HCT116 (cell line): ENCODE results near the gene PIGQ. TPM values are rescaled to one million over a fixed set of nuclear protein-coding genes. Genes with fewer than 3 reads are reported as not detected.

ENCODE experiments used
- ATAC-seq: fragments of 200-7000 bp; cut with Tn5 transposase; 2 replicates; pipeline ENCODE4 v1.9.1; 2020; ENCODE audit warnings: mild to moderate bottlenecking, moderate library complexity
- BruUV-seq: library from RNA; stranded (reverse); fragments of 400-500 nt; replicated peaks from 2 replicates; lab custom pipeline; 2021; lab: Mats Ljungman, UMichigan
- CTCF ChIA-PET: fragments of 300-600 bp; sonication (Branson Sonifier 250); formaldehyde crosslinking; loops from one replicate; lab custom pipeline; 2021; ENCODE audit warnings: antibody characterized with exemption; lab: Charles Lee
- POLR2A ChIA-PET: fragments of 300-600, 350-600 bp; sonication (Branson Sonifier 250); formaldehyde crosslinking; loops from one replicate; lab custom pipeline; 2021; ENCODE audit warnings: antibody characterized with exemption; lab: Charles Lee
- RAD21 ChIA-PET, 2 experiments: fragments of 300-600 bp; sonication (Branson Sonifier 250); formaldehyde crosslinking; loops; one replicate each; lab custom pipeline; 2023; ENCODE audit warnings: low total read pairs in 2 of 2; ENCODE audit not compliant: uncharacterized antibody in 2 of 2, unreplicated experiment in 2 of 2, low non-redundant PET in 1 of 2; lab: Charles Lee
- DNase-seq: peaks from one replicate; pipeline ENCODE4 v3.0.0-alpha.2; 2010; ENCODE audit warnings: low read depth, low spot score
- H2AFZ ChIP-seq: fragments of 200-600 bp; shearing (Covaris generic), sonication (generic); 2 replicates; pipeline ENCODE4 v1.6.1; 2017; ENCODE audit warnings: low read depth, mixed run types, mixed read lengths, antibody characterized with exemption, low read length; ENCODE audit not compliant: poor library complexity, severe bottlenecking
- H3K27ac ChIP-seq: 2 replicates; pipeline ENCODE4 v1.5.1; 2012; ENCODE audit warnings: low read depth, low read length
- H3K27me3 ChIP-seq: fragments of 200-600 bp; sonication (generic); 2 replicates; pipeline ENCODE4 v1.6.1; 2016; ENCODE audit warnings: mixed run types, low read length, mixed read lengths; ENCODE audit not compliant: insufficient read depth
- H3K36me3 ChIP-seq, 2 experiments: fragments of 200-500 bp in 1 of 2; fragments of 200-600 bp in 1 of 2; sonication (Bioruptor generic) in 1 of 2; sonication (generic) in 1 of 2; 2 replicates each; pipeline versions ENCODE4 v1.5.1 to v1.6.1; 2014 to 2016; ENCODE audit warnings: low read length in 2 of 2, inconsistent platforms in 1 of 2, mixed read lengths in 1 of 2, mixed run types in 1 of 2; ENCODE audit not compliant: insufficient read depth in 2 of 2, control insufficient read depth in 1 of 2
- H3K4me1 ChIP-seq, 2 experiments: fragments of 200-600 bp in 1 of 2; sonication (generic) in 1 of 2; 2 replicates each; pipeline versions ENCODE4 v1.5.1 to v1.6.1; 2012 to 2017; ENCODE audit warnings: low read length in 2 of 2, inconsistent platforms in 1 of 2, mild to moderate bottlenecking in 1 of 2, mixed read lengths in 1 of 2, mixed run types in 1 of 2, moderate library complexity in 1 of 2; ENCODE audit not compliant: insufficient read depth in 2 of 2, control insufficient read depth in 1 of 2
- H3K4me2 ChIP-seq: fragments of 200-600 bp; sonication (generic); 2 replicates; pipeline ENCODE4 v1.6.1; 2017; ENCODE audit warnings: mixed run types, low read length, mixed read lengths
- H3K4me3 ChIP-seq, 2 experiments: fragments of 200-600 bp in 1 of 2; sonication (generic) in 1 of 2; replicated peaks in 1 of 2; 2 replicates each; pipeline ENCODE4 v1.5.1; 2011 to 2016; ENCODE audit warnings: low read length in 2 of 2, control low read depth in 1 of 2, low read depth in 1 of 2, mild to moderate bottlenecking in 1 of 2, mixed read lengths in 1 of 2, mixed run types in 1 of 2
- H3K79me2 ChIP-seq: fragments of 200-600 bp; sonication (generic); 2 replicates; pipeline ENCODE4 v1.6.1; 2017; ENCODE audit warnings: mild to moderate bottlenecking, mixed run types, low read length, moderate library complexity, mixed read lengths; ENCODE audit not compliant: insufficient read depth
- H3K9ac ChIP-seq: fragments of 200-600 bp; sonication (generic); 2 replicates; pipeline ENCODE4 v1.6.1; 2016; ENCODE audit warnings: low read length, mixed read lengths
- H3K9me2 ChIP-seq: fragments of 200-600 bp; sonication (generic), shearing (Covaris generic); 2 replicates; pipeline ENCODE4 v1.6.1; 2017; ENCODE audit warnings: mixed run types, mild to moderate bottlenecking, moderate library complexity; ENCODE audit not compliant: insufficient read depth
- H3K9me3 ChIP-seq, 2 experiments: fragments of 200-500 bp in 1 of 2; fragments of 200-600 bp in 1 of 2; sonication (Bioruptor generic) in 1 of 2; sonication (generic) in 1 of 2; 2 replicates each; pipeline ENCODE4 v1.6.1; 2014 to 2017; ENCODE audit warnings: low read length in 2 of 2, mixed read lengths in 2 of 2, inconsistent platforms in 1 of 2, low read depth in 1 of 2, mild to moderate bottlenecking in 1 of 2, mixed run types in 1 of 2, moderate library complexity in 1 of 2; ENCODE audit not compliant: control insufficient read depth in 1 of 2, insufficient read depth in 1 of 2
- H4K20me1 ChIP-seq: fragments of 200-600 bp; sonication (generic), shearing (Covaris generic); 2 replicates; pipeline ENCODE4 v1.6.1; 2017; ENCODE audit warnings: mixed run types, mild to moderate bottlenecking, moderate library complexity; ENCODE audit not compliant: insufficient read depth
- CBX3 ChIP-seq: IDR thresholded peaks from 2 replicates; pipeline ENCODE4 v1.6.1; 2012; ENCODE audit warnings: low read depth
- CEBPB ChIP-seq: IDR thresholded peaks from 2 replicates; pipeline ENCODE4 v1.6.1; 2012; ENCODE audit warnings: low read depth
- EGR1 ChIP-seq: IDR thresholded peaks from 2 replicates; pipeline ENCODE4 v1.6.1; 2012; ENCODE audit warnings: low read depth
- EZH2 ChIP-seq: fragments of 200-600 bp; sonication (generic); IDR thresholded peaks from 2 replicates; pipeline ENCODE4 v1.6.1; 2017; ENCODE audit warnings: antibody characterized with exemption, mixed run types
- EZH2phosphoT487 ChIP-seq: fragments of 200-600 bp; IDR thresholded peaks from 2 replicates; pipeline ENCODE4 v1.6.1; 2018; ENCODE audit warnings: antibody characterized with exemption, borderline replicate concordance
- MAX ChIP-seq: IDR thresholded peaks from 2 replicates; pipeline ENCODE4 v1.6.1; 2012
- RAD21 ChIP-seq: IDR thresholded peaks from 2 replicates; pipeline ENCODE4 v1.6.1; 2012; ENCODE audit warnings: low read depth, mild to moderate bottlenecking
- REST ChIP-seq: IDR thresholded peaks from 2 replicates; pipeline ENCODE4 v1.6.1; 2012; ENCODE audit warnings: low read depth
- SIN3A ChIP-seq: IDR thresholded peaks from 2 replicates; pipeline ENCODE4 v1.6.1; 2012; ENCODE audit warnings: low read depth
- SP1 ChIP-seq: IDR thresholded peaks from 2 replicates; pipeline ENCODE4 v1.6.1; 2012; ENCODE audit warnings: low read depth
- SRF ChIP-seq: IDR thresholded peaks from 2 replicates; pipeline ENCODE4 v1.6.1; 2012; ENCODE audit warnings: low read depth
- TCF7L2 ChIP-seq: IDR thresholded peaks from 2 replicates; pipeline ENCODE4 v1.7.0; 2011; ENCODE audit warnings: borderline replicate concordance, inconsistent platforms; ENCODE audit not compliant: insufficient read depth, insufficient read length; ENCODE audit errors: extremely low read depth
- ZBTB33 ChIP-seq: IDR thresholded peaks from 2 replicates; pipeline ENCODE4 v1.6.1; 2011; ENCODE audit warnings: mild to moderate bottlenecking, low read length, moderate library complexity; ENCODE audit not compliant: insufficient replicate concordance; ENCODE audit errors: extremely low read depth
- ZFX ChIP-seq: fragments of 450-650 bp; IDR thresholded peaks from 2 replicates; pipeline ENCODE4 v1.6.1; 2017
- ZNF274 ChIP-seq: fragments of 200-500 bp; sonication (Bioruptor generic); IDR thresholded peaks from 2 replicates; pipeline ENCODE4 v1.6.1; 2014; ENCODE audit warnings: mild to moderate bottlenecking, low read depth, low read length, inconsistent platforms
- intact Hi-C: fragments of 100-400 bp; cut with micrococcal nuclease; formaldehyde crosslinking; loops from 2 replicates; pipeline ENCODE4 v1.10.0; 2022
- total RNA-seq: library from RNA; stranded (reverse); gene quantifications from one replicate; pipeline ENCODE4 v1.2.1, GENCODE V29; 2021; ENCODE audit not compliant: unreplicated experiment
- TF ChIP-seq, protein P1 (sequence below), 3 experiments: fragments of 200-600 bp in 1 of 3; sonication (generic) in 1 of 3; IDR thresholded peaks in 2 of 3; conservative IDR thresholded peaks in 1 of 3; 2 replicates each; pipeline ENCODE4 v1.5.1; 2012 to 2017; ENCODE audit warnings: low read depth in 2 of 3, low read length in 2 of 3, antibody characterized with exemption in 1 of 3, borderline replicate concordance in 1 of 3, control low read depth in 1 of 3, mild to moderate bottlenecking in 1 of 3, mixed read lengths in 1 of 3, mixed run types in 1 of 3, moderate library complexity in 1 of 3; ENCODE audit not compliant: insufficient read depth in 1 of 3

PIGQ gene
- total RNA-seq, 1 experiment from 2014 or later = 21.0 TPM

- no peak for TF ChIP-seq SP1
- no peak for TF ChIP-seq RAD21
- no peak for TF ChIP-seq CEBPB
- no peak for TF ChIP-seq EZH2
- no peak for TF ChIP-seq SIN3A
- TF ChIP-seq ZBTB33 = no peak
- TF ChIP-seq EZH2phosphoT487 = no peak
- TF ChIP-seq TCF7L2 = no peak
- TF ChIP-seq MAX = no peak
- no peak for TF ChIP-seq CBX3
Measured at GRCh38 chr16:595094-595528, 25.3 kb downstream of the PIGQ start (continued).

DNA sequence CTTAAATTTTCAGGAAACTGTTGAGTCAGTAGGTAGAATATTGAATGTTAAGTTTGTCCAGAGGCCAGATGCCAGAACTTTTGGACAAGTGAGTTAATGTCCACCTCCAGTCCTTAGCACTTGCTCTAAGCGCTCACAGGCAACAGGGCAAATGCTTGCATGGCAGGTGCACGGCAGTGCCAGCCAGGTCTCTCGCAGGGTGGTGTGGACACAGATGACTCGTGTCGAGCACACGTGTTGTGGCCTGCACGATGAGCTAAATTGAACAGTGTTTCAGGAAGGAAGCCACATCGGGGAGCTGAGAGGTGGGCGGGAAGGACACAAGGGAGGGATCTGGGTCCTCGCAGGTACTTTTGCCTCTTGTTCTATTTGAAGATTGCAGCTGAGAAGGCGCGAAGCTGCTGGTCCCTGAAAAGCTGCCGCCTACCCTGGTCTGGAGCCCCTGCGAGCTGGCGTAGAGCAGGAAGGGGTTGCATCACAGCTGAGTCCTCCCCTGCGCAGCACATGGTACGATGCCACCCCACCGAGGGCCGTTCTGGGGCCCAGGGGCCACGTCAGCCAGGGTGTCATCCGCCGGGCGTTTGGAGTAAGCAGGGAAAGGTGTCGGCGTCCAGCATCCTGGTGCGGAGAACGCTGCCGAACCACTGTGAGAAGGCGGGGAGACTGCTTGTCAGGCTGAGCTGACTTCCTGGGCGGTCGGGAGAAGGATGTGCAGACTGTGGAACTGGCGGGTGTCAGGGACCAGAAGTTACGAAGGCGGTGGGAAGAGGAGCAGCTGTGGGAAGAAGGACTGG lies 26.4 kb downstream of the PIGQ start:
- H3K27ac ChIP-seq = no peak overlapping the region
- peaks cover 21% of the 10 kb centered on the region; the same call in 1 of the 2 replicates for H3K79me2 ChIP-seq
- H3K9ac ChIP-seq = no peak overlapping the region
- H4K20me1 ChIP-seq = no peaks in the 10 kb centered on the region
- peaks cover 26 to 29% of the 10 kb centered on the region in 2 experiments for H3K4me1 ChIP-seq
- no peaks in the 10 kb centered on the region for H3K27me3 ChIP-seq
- BruUV-seq = no TSS peak
- TF ChIP-seq REST (no peak), ZNF274 (no peak), SRF (no peak), ZFX (no peak), EGR1 (no peak)
- TF ChIP-seq, protein P1, sequence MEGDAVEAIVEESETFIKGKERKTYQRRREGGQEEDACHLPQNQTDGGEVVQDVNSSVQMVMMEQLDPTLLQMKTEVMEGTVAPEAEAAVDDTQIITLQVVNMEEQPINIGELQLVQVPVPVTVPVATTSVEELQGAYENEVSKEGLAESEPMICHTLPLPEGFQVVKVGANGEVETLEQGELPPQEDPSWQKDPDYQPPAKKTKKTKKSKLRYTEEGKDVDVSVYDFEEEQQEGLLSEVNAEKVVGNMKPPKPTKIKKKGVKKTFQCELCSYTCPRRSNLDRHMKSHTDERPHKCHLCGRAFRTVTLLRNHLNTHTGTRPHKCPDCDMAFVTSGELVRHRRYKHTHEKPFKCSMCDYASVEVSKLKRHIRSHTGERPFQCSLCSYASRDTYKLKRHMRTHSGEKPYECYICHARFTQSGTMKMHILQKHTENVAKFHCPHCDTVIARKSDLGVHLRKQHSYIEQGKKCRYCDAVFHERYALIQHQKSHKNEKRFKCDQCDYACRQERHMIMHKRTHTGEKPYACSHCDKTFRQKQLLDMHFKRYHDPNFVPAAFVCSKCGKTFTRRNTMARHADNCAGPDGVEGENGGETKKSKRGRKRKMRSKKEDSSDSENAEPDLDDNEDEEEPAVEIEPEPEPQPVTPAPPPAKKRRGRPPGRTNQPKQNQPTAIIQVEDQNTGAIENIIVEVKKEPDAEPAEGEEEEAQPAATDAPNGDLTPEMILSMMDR (IDR thresholded peaks at IDR 0.05 in 2 of 3, conservative IDR thresholded peaks at IDR 0.05 in 1 of 3; ENCODE audit: borderline replicate concordance in 1 of 3, insufficient read depth in 1 of 3, low read depth in 2 of 3, low read length in 2 of 3) = no peak
- POLR2A ChIA-PET = no interaction called here
- peaks cover 0 to 3% of the 10 kb centered on the region in 2 experiments; a peak in 1 of 4 replicates for H3K36me3 ChIP-seq
- no peak overlapping the region for H3K4me2 ChIP-seq
- DNase-seq = no peak
- H3K9me3 ChIP-seq = no peaks in the 10 kb centered on the region
- no peaks in the 10 kb centered on the region for H3K9me2 ChIP-seq
- H3K4me3 ChIP-seq = no peak overlapping the region
- CTCF ChIA-PET = no interaction called here
- RAD21 ChIA-PET = no interaction called here
- intact Hi-C loops = no loop called here
- no peak overlapping the region for H2AFZ ChIP-seq
- ATAC-seq = no peak
